SK-N-SH treated with all-trans-retinoic acid at 6 μM for 48 hours (cell line): ENCODE data around the gene CTNND2.

Source experiments
- ARNTL ChIP-seq: fragments of 450-650 bp; formaldehyde crosslinking; IDR thresholded peaks from 2 replicates; pipeline ENCODE4 v1.5.0; 2020; ENCODE audit warnings: low read depth, mild to moderate bottlenecking, moderate library complexity, borderline replicate concordance
- CSDC2 ChIP-seq: fragments of 250-450 bp; sonication (Bioruptor Pico); IDR thresholded peaks from 2 replicates; pipeline ENCODE4 v1.5.0; 2020; ENCODE audit warnings: mild to moderate bottlenecking, moderate library complexity
- CSRNP3 ChIP-seq: fragments of 250-450 bp; sonication (Bioruptor Pico); IDR thresholded peaks from 2 replicates; pipeline ENCODE4 v1.5.1; 2021; ENCODE audit warnings: mild to moderate bottlenecking, moderate library complexity
- ISL1 ChIP-seq: fragments of 250-450 bp; sonication (Bioruptor Pico); IDR thresholded peaks from 2 replicates; pipeline ENCODE4 v2.1.2; 2022; ENCODE audit warnings: mild to moderate bottlenecking, moderate library complexity
- OSR1 ChIP-seq: fragments of 250-450 bp; sonication (Bioruptor Pico); IDR thresholded peaks from 2 replicates; pipeline ENCODE4 v1.8.0; 2022; ENCODE audit warnings: moderate library complexity, mild to moderate bottlenecking, inconsistent platforms
- PATZ1 ChIP-seq: fragments of 250-450 bp; sonication (Bioruptor Pico); IDR thresholded peaks from 2 replicates; pipeline ENCODE4 v1.8.0; 2020; ENCODE audit warnings: mild to moderate bottlenecking, moderate library complexity, borderline replicate concordance
- POU6F1 ChIP-seq: fragments of 250-450 bp; sonication (Bioruptor Pico); IDR thresholded peaks from 2 replicates; pipeline ENCODE4 v1.8.0; 2021; ENCODE audit warnings: low read depth, mild to moderate bottlenecking, moderate library complexity, borderline replicate concordance
- RARB ChIP-seq: fragments of 250-450 bp; sonication (Bioruptor Pico); IDR thresholded peaks from 2 replicates; pipeline ENCODE4 v1.8.0; 2021; ENCODE audit warnings: mild to moderate bottlenecking, moderate library complexity
- SNAI2 ChIP-seq: fragments of 250-450 bp; sonication (Bioruptor Pico); IDR thresholded peaks from 2 replicates; pipeline ENCODE4 v1.5.0; 2020; ENCODE audit warnings: mild to moderate bottlenecking, moderate library complexity
- TOX ChIP-seq: fragments of 250-450 bp; sonication (Bioruptor Pico); IDR thresholded peaks from 2 replicates; pipeline ENCODE4 v1.8.0; 2021; ENCODE audit warnings: mild to moderate bottlenecking, moderate library complexity, borderline replicate concordance
- ZC3H10 ChIP-seq: fragments of 250-450 bp; sonication (Bioruptor Pico); IDR thresholded peaks from 2 replicates; pipeline ENCODE4 v1.5.1; 2021; ENCODE audit warnings: mild to moderate bottlenecking, moderate library complexity
- ZFP3 ChIP-seq: fragments of 250-450 bp; sonication (Bioruptor Pico); IDR thresholded peaks from 2 replicates; pipeline ENCODE4 v1.5.0; 2020; ENCODE audit warnings: mild to moderate bottlenecking, moderate library complexity
- ZFP30 ChIP-seq: fragments of 450-650 bp; formaldehyde crosslinking; IDR thresholded peaks from 2 replicates; pipeline ENCODE4 v1.5.0; 2022; ENCODE audit warnings: mild to moderate bottlenecking, moderate library complexity
- ZNF8 ChIP-seq: fragments of 450-650 bp; formaldehyde crosslinking; IDR thresholded peaks from 2 replicates; pipeline ENCODE4 v1.5.0; 2020; ENCODE audit warnings: mild to moderate bottlenecking, moderate library complexity

GRCh38 chr5:10958728-10959127 is 945.5 kb downstream of the CTNND2 start:
- TF ChIP-seq POU6F1 (CRISPR knock-in tag) (no peak), CSRNP3 (CRISPR knock-in tag) (no peak), PATZ1 (CRISPR knock-in tag) (no peak), CSDC2 (no peak), ARNTL (CRISPR knock-in tag) (no peak), ZFP3 (CRISPR knock-in tag) (no peak), RARB (CRISPR knock-in tag) (no peak), ZC3H10 (CRISPR knock-in tag) (no peak), SNAI2 (CRISPR knock-in tag) (no peak), ZFP30 (CRISPR knock-in tag) (no peak), ZNF8 (no peak), OSR1 (CRISPR knock-in tag) (no peak), ISL1 (CRISPR knock-in tag) (no peak), TOX (CRISPR knock-in tag) (no peak)
